ENCODE measurements around the gene TRERF1.

DNA sequence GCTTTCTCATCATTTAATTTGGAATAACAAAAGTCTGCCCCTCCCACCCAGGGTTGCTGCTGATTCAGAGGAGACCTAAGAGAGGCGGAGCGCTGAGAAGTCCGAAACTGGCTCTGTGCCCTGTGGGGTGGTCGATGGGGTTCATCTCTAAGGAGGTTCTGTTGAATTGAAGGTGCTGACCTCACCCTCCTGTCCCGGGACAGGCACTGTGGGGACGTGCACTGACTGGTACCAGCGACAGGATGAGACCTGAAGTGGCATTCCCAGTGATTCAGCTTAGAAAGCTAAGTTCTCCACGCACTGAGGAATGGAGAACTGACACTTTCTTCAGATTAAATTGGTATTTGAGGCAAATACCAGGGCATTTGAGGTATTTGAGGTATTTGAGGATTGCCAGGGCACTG is 258.2 kb downstream of the TRERF1 start:
- no peak for TF ChIP-seq POLR2A (IDR thresholded peaks at IDR 0.05; ENCODE audit: low read length)
- no peak for TF ChIP-seq GATA1 (IDR thresholded peaks at IDR 0.05; ENCODE audit: low read depth, low read length)
